ENCODE data around the gene CEACAM6. TPM values are rescaled to one million over a fixed set of nuclear protein-coding genes. Genes with fewer than 3 reads are reported as not detected.

The CEACAM6 gene
- total RNA-seq, 1 experiment from 2014 or later = 0.37 TPM

DNA sequence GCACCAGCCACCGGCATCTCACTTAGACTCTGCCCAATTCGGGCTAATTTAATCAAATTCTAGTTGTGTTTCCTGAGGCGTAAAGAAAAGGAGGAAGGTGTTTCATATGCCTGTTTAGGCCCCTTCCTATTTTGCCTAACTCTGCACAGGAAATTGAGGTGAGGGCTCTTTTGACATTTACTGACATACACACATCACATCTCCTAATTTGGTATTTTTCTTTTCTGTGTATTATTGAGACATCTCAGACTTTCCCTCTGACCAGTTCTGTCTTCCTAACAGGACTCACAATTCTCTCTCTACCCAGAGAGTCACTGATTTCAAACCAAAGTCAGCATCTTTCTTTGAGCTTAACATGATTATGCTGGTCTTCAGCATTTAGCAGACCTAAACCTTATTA lies 49.0 kb downstream of the CEACAM6 start (continued):
- TF ChIP-seq ZBTB21 (CRISPR knock-in tag; IDR thresholded peaks at IDR 0.05; ENCODE audit: borderline replicate concordance) = no peak
- TF ChIP-seq MAX (CRISPR knock-in tag; IDR thresholded peaks at IDR 0.05) = no peak
- TF ChIP-seq HMGXB4 (CRISPR knock-in tag; IDR thresholded peaks at IDR 0.05) = no peak
- TF ChIP-seq, protein P1, sequence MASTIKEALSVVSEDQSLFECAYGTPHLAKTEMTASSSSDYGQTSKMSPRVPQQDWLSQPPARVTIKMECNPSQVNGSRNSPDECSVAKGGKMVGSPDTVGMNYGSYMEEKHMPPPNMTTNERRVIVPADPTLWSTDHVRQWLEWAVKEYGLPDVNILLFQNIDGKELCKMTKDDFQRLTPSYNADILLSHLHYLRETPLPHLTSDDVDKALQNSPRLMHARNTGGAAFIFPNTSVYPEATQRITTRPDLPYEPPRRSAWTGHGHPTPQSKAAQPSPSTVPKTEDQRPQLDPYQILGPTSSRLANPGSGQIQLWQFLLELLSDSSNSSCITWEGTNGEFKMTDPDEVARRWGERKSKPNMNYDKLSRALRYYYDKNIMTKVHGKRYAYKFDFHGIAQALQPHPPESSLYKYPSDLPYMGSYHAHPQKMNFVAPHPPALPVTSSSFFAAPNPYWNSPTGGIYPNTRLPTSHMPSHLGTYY (CRISPR knock-in tag; IDR thresholded peaks at IDR 0.05) = no peak
- TF ChIP-seq CREB1 (CRISPR knock-in tag; IDR thresholded peaks at IDR 0.05) = no peak
- TF ChIP-seq KAT7 (CRISPR knock-in tag; IDR thresholded peaks at IDR 0.05; ENCODE audit: borderline replicate concordance) = no peak

- Mint-ChIP-seq H3K9me3 (peaks cover under 1% of the 10 kb centered on the region; the same call in 1 of the 2 replicates), H3K27ac (no peak overlapping the region), H3K4me3 (no peak overlapping the region), H3K36me3 (no peaks in the 10 kb centered on the region), H3K27me3 (ENCODE audit: low read depth) (no peaks in the 10 kb centered on the region), H3K4me1 (peaks cover 2% of the 10 kb centered on the region; the same call in 1 of the 2 replicates)
- ChIA-PET CTCF (interaction anchor here (0.6 kb wide), 1 partner anchor 18 kb away, joined by 3 read pairs; no protein-coding TSS in a partner anchor), POLR2A (no interaction called here)
- ATAC-seq = no peak
- DNase-seq (ENCODE audit: low spot score) = no peak
- TF ChIP-seq, protein P2, sequence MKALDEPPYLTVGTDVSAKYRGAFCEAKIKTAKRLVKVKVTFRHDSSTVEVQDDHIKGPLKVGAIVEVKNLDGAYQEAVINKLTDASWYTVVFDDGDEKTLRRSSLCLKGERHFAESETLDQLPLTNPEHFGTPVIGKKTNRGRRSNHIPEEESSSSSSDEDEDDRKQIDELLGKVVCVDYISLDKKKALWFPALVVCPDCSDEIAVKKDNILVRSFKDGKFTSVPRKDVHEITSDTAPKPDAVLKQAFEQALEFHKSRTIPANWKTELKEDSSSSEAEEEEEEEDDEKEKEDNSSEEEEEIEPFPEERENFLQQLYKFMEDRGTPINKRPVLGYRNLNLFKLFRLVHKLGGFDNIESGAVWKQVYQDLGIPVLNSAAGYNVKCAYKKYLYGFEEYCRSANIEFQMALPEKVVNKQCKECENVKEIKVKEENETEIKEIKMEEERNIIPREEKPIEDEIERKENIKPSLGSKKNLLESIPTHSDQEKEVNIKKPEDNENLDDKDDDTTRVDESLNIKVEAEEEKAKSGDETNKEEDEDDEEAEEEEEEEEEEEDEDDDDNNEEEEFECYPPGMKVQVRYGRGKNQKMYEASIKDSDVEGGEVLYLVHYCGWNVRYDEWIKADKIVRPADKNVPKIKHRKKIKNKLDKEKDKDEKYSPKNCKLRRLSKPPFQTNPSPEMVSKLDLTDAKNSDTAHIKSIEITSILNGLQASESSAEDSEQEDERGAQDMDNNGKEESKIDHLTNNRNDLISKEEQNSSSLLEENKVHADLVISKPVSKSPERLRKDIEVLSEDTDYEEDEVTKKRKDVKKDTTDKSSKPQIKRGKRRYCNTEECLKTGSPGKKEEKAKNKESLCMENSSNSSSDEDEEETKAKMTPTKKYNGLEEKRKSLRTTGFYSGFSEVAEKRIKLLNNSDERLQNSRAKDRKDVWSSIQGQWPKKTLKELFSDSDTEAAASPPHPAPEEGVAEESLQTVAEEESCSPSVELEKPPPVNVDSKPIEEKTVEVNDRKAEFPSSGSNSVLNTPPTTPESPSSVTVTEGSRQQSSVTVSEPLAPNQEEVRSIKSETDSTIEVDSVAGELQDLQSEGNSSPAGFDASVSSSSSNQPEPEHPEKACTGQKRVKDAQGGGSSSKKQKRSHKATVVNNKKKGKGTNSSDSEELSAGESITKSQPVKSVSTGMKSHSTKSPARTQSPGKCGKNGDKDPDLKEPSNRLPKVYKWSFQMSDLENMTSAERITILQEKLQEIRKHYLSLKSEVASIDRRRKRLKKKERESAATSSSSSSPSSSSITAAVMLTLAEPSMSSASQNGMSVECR (CRISPR knock-in tag; IDR thresholded peaks at IDR 0.05; ENCODE audit: borderline replicate concordance) = no peak
- TF ChIP-seq ZNF263 (CRISPR knock-in tag; IDR thresholded peaks at IDR 0.05; ENCODE audit: low read depth) (no peak), FOXP4 (CRISPR knock-in tag; IDR thresholded peaks at IDR 0.05) (no peak), SMAD3 (CRISPR knock-in tag; IDR thresholded peaks at IDR 0.05; ENCODE audit: borderline replicate concordance) (no peak), EMX1 (CRISPR knock-in tag; IDR thresholded peaks at IDR 0.05) (no peak), SMAD4 (CRISPR knock-in tag; IDR thresholded peaks at IDR 0.05) (no peak), TP53 (CRISPR knock-in tag; IDR thresholded peaks at IDR 0.05) (no peak), ELF4 (CRISPR knock-in tag; IDR thresholded peaks at IDR 0.05; ENCODE audit: low read depth) (no peak), ZBTB21 (CRISPR knock-in tag; IDR thresholded peaks at IDR 0.05; ENCODE audit: borderline replicate concordance) (no peak), CREM (CRISPR knock-in tag; IDR thresholded peaks at IDR 0.05) (no peak), ATF1 (CRISPR knock-in tag; IDR thresholded peaks at IDR 0.05) (no peak), SOX15 (CRISPR knock-in tag; IDR thresholded peaks at IDR 0.05) (no peak)
- TF ChIP-seq, protein P3, sequence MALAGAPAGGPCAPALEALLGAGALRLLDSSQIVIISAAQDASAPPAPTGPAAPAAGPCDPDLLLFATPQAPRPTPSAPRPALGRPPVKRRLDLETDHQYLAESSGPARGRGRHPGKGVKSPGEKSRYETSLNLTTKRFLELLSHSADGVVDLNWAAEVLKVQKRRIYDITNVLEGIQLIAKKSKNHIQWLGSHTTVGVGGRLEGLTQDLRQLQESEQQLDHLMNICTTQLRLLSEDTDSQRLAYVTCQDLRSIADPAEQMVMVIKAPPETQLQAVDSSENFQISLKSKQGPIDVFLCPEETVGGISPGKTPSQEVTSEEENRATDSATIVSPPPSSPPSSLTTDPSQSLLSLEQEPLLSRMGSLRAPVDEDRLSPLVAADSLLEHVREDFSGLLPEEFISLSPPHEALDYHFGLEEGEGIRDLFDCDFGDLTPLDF (CRISPR knock-in tag; IDR thresholded peaks at IDR 0.05) = no peak
- TF ChIP-seq, protein P1 (CRISPR knock-in tag; IDR thresholded peaks at IDR 0.05) = no peak
- TF ChIP-seq, protein P4, sequence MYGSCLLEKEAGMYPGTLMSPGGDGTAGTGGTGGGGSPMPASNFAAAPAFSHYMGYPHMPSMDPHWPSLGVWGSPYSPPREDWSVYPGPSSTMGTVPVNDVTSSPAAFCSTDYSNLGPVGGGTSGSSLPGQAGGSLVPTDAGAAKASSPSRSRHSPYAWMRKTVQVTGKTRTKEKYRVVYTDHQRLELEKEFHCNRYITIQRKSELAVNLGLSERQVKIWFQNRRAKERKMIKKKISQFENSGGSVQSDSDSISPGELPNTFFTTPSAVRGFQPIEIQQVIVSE (CRISPR knock-in tag; IDR thresholded peaks at IDR 0.05; ENCODE audit: borderline replicate concordance) = no peak
- TF ChIP-seq, protein P5, sequence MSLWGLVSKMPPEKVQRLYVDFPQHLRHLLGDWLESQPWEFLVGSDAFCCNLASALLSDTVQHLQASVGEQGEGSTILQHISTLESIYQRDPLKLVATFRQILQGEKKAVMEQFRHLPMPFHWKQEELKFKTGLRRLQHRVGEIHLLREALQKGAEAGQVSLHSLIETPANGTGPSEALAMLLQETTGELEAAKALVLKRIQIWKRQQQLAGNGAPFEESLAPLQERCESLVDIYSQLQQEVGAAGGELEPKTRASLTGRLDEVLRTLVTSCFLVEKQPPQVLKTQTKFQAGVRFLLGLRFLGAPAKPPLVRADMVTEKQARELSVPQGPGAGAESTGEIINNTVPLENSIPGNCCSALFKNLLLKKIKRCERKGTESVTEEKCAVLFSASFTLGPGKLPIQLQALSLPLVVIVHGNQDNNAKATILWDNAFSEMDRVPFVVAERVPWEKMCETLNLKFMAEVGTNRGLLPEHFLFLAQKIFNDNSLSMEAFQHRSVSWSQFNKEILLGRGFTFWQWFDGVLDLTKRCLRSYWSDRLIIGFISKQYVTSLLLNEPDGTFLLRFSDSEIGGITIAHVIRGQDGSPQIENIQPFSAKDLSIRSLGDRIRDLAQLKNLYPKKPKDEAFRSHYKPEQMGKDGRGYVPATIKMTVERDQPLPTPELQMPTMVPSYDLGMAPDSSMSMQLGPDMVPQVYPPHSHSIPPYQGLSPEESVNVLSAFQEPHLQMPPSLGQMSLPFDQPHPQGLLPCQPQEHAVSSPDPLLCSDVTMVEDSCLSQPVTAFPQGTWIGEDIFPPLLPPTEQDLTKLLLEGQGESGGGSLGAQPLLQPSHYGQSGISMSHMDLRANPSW (CRISPR knock-in tag; conservative IDR thresholded peaks at IDR 0.05; ENCODE audit: low read depth) = no peak
Measured at GRCh38 chr19:41807176-41807575, 51.8 kb downstream of the CEACAM6 start.
